H1 (cell line): ENCODE data around the gene MEMO1. TPM values are rescaled to one million over a fixed set of nuclear protein-coding genes. Genes with fewer than 3 reads are reported as not detected.

Experiments used
- CTCF ChIA-PET: fragments of 300-600 bp; sonication (Branson Sonifier 250); formaldehyde crosslinking; loops from one replicate; lab custom pipeline; 2021; ENCODE audit not compliant: partially characterized antibody; lab: Charles Lee
- POLR2A ChIA-PET: fragments of 300-600 bp; sonication (Branson Sonifier 250); formaldehyde crosslinking; loops from one replicate; lab custom pipeline; 2021; ENCODE audit warnings: inconsistent platforms; ENCODE audit not compliant: partially characterized antibody; lab: Charles Lee
- DNase-seq, 2 experiments: peaks; one replicate each; pipeline versions ENCODE4 v3.0.0 to v3.0.0-alpha.2; 2010 to 2022; ENCODE audit warnings: low spot score in 2 of 2, low read depth in 1 of 2, mixed read lengths in 1 of 2
- FAIRE-seq: peaks from 2 replicates; lab custom pipeline; 2011; peaks lifted over from hg19 to GRCh38; lab: Jason Lieb, UNC
- H2AFZ ChIP-seq: 2 replicates; pipeline ENCODE4 v1.8.1; 2012; ENCODE audit warnings: low read length, inconsistent platforms
- H2AK5ac ChIP-seq: 2 replicates; pipeline ENCODE4 v1.6.1; 2013; ENCODE audit warnings: low read depth, low read length
- H2BK120ac ChIP-seq: replicated peaks from 2 replicates; pipeline ENCODE3; 2013; ENCODE audit warnings: low read depth, low read length, inconsistent platforms
- H2BK12ac ChIP-seq: 2 replicates; pipeline ENCODE4 v1.6.1; 2013; ENCODE audit warnings: low read depth, low read length
- H2BK15ac ChIP-seq: 2 replicates; pipeline ENCODE4 v1.6.1; 2013; ENCODE audit warnings: low read length
- H2BK20ac ChIP-seq: 2 replicates; pipeline ENCODE4 v1.6.1; 2013; ENCODE audit warnings: low read length
- H2BK5ac ChIP-seq: 2 replicates; pipeline ENCODE4 v1.6.1; 2013; ENCODE audit warnings: low read depth, low read length
- H3K14ac ChIP-seq: 2 replicates; pipeline ENCODE4 v1.6.1; 2013; ENCODE audit warnings: inconsistent platforms; ENCODE audit not compliant: insufficient read length
- H3K18ac ChIP-seq: 2 replicates; pipeline ENCODE4 v1.6.1; 2013; ENCODE audit warnings: low read length; ENCODE audit errors: extremely low read depth
- H3K23ac ChIP-seq: 2 replicates; pipeline ENCODE4 v1.6.1; 2013; ENCODE audit warnings: inconsistent platforms; ENCODE audit not compliant: insufficient read length
- H3K23me2 ChIP-seq: 2 replicates; pipeline ENCODE4 v1.6.1; 2013; ENCODE audit warnings: low read depth, low read length
- H3K27ac ChIP-seq: 2 replicates; pipeline ENCODE4 v1.6.1; 2011; ENCODE audit warnings: low read depth, low read length, inconsistent platforms
- H3K27me3 ChIP-seq, 4 experiments: replicated peaks in 1 of 4; 1 replicate in 1 of 4; 2 replicates in 3 of 4; pipeline versions ENCODE4 v1.6.1 to v1.8.1; 2011 to 2013; ENCODE audit warnings: low read length in 3 of 4, mild to moderate bottlenecking in 3 of 4, inconsistent platforms in 2 of 4, mixed read lengths in 2 of 4, moderate library complexity in 1 of 4; ENCODE audit not compliant: control insufficient read depth in 3 of 4, insufficient read depth in 3 of 4; ENCODE audit errors: extremely low read depth in 1 of 4
- H3K36me3 ChIP-seq, 4 experiments: 2 replicates each; pipeline versions ENCODE4 v1.6.1 to v1.8.1; 2011 to 2013; ENCODE audit warnings: mild to moderate bottlenecking in 4 of 4, low read length in 3 of 4, moderate library complexity in 2 of 4, control low read depth in 1 of 4, inconsistent platforms in 1 of 4; ENCODE audit not compliant: insufficient read depth in 4 of 4, control insufficient read depth in 2 of 4
- H3K4ac ChIP-seq: replicated peaks from 2 replicates; pipeline ENCODE3; 2013; ENCODE audit warnings: low read length, low read depth, mixed read lengths, inconsistent platforms; ENCODE audit not compliant: insufficient read length
- H3K4me1 ChIP-seq, 4 experiments: replicated peaks in 1 of 4; 1 replicate in 1 of 4; 2 replicates in 3 of 4; pipeline versions ENCODE4 v1.6.1 to v1.8.1; 2011 to 2013; ENCODE audit warnings: low read length in 3 of 4, inconsistent platforms in 2 of 4, mixed read lengths in 1 of 4; ENCODE audit not compliant: insufficient read depth in 4 of 4, control insufficient read depth in 3 of 4
- H3K4me2 ChIP-seq, 2 experiments: 2 replicates each; pipeline versions ENCODE4 v1.6.1 to v1.8.1; 2011 to 2013; ENCODE audit warnings: low read depth in 2 of 2, low read length in 2 of 2, control low read depth in 1 of 2, inconsistent platforms in 1 of 2, mild to moderate bottlenecking in 1 of 2; ENCODE audit not compliant: insufficient read depth in 1 of 2
- H3K4me3 ChIP-seq, 4 experiments: fragments of 200-600, 300-600 bp in 1 of 4; sonication (generic), shearing (Covaris generic), sonication (Bioruptor Twin) in 1 of 4; 2 replicates each; pipeline versions ENCODE4 v1.5.1 to v1.8.1; 2011 to 2016; ENCODE audit warnings: low read length in 4 of 4, low read depth in 3 of 4, control low read depth in 2 of 4, inconsistent platforms in 2 of 4, mild to moderate bottlenecking in 2 of 4, mixed read lengths in 1 of 4, moderate library complexity in 1 of 4; ENCODE audit not compliant: insufficient read depth in 2 of 4; ENCODE audit errors: extremely low read depth in 1 of 4
- H3K56ac ChIP-seq: replicated peaks from 2 replicates; pipeline ENCODE3; 2013; ENCODE audit warnings: low read depth, mild to moderate bottlenecking, mixed read lengths, low read length, inconsistent platforms; ENCODE audit not compliant: insufficient read length
- H3K79me1 ChIP-seq: 2 replicates; pipeline ENCODE4 v1.6.1; 2013; ENCODE audit warnings: low read depth, low read length, control low read depth
- H3K79me2 ChIP-seq, 2 experiments: 2 replicates each; pipeline versions ENCODE4 v1.6.1 to v1.8.1; 2012 to 2013; ENCODE audit warnings: low read length in 2 of 2, mild to moderate bottlenecking in 2 of 2, inconsistent platforms in 1 of 2; ENCODE audit not compliant: insufficient read depth in 2 of 2, control insufficient read depth in 1 of 2
- H3K9ac ChIP-seq, 4 experiments: replicated peaks in 1 of 4; 1 replicate in 1 of 4; 2 replicates in 3 of 4; pipeline versions ENCODE4 v1.6.1 to v1.8.1; 2011 to 2013; ENCODE audit warnings: low read depth in 3 of 4, low read length in 3 of 4, control low read depth in 2 of 4, mild to moderate bottlenecking in 2 of 4, moderate library complexity in 2 of 4, inconsistent platforms in 1 of 4; ENCODE audit errors: extremely low read depth in 1 of 4
- H3K9me3 ChIP-seq, 2 experiments: 2 replicates each; pipeline versions ENCODE4 v1.6.1 to v1.8.1; 2012 to 2013; ENCODE audit warnings: mild to moderate bottlenecking in 2 of 2, moderate library complexity in 2 of 2, control low read depth in 1 of 2, inconsistent platforms in 1 of 2, low read depth in 1 of 2, low read length in 1 of 2, mixed read lengths in 1 of 2; ENCODE audit not compliant: insufficient read depth in 2 of 2
- H4K20me1 ChIP-seq, 2 experiments: replicated peaks in 1 of 2; 2 replicates each; pipeline versions ENCODE3 to v1.8.1; 2011 to 2013; ENCODE audit warnings: inconsistent platforms in 2 of 2, low read length in 2 of 2, mild to moderate bottlenecking in 1 of 2; ENCODE audit not compliant: insufficient read depth in 2 of 2, control insufficient read depth in 1 of 2
- H4K5ac ChIP-seq: 2 replicates; pipeline ENCODE4 v1.6.1; 2013; ENCODE audit warnings: low read length, low read depth, mixed read lengths, inconsistent platforms; ENCODE audit not compliant: insufficient read length
- H4K8ac ChIP-seq: 2 replicates; pipeline ENCODE4 v1.8.0; 2013; ENCODE audit warnings: mild to moderate bottlenecking, moderate library complexity, low read length, inconsistent platforms; ENCODE audit not compliant: insufficient read depth; ENCODE audit errors: extremely low read depth
- H4K91ac ChIP-seq: replicated peaks from 2 replicates; pipeline ENCODE3; 2013; ENCODE audit warnings: low read length, mixed read lengths, inconsistent platforms; ENCODE audit not compliant: insufficient read length
- CEBPB ChIP-seq: IDR thresholded peaks from 2 replicates; pipeline ENCODE4 v1.6.1; 2012; ENCODE audit warnings: low read depth, low read length
- POLR2A ChIP-seq, 2 experiments: IDR thresholded peaks; 1 replicate in 1 of 2; 2 replicates in 1 of 2; pipeline ENCODE4 v1.6.1; 2011; ENCODE audit warnings: low read depth in 2 of 2, low read length in 2 of 2, mild to moderate bottlenecking in 2 of 2; ENCODE audit errors: control extremely low read depth in 1 of 2
- RNF2 ChIP-seq: fragments of 200-900, 300-1000 bp; sonication (generic); IDR thresholded peaks from 2 replicates; pipeline ENCODE4 v1.7.1; 2016; ENCODE audit warnings: borderline replicate concordance, low read depth, mild to moderate bottlenecking, antibody characterized with exemption, low read length; ENCODE audit not compliant: poor library complexity, severe bottlenecking; ENCODE audit errors: missing control alignments
- WGBS, 2 experiments: shearing (Covaris generic) in 1 of 2; methylation state at CpG; one replicate each; pipeline versions ENCODE4 v1.1.6 to v1.1.7; 2013 to 2015; ENCODE audit warnings: low lambda C conversion rate in 2 of 2, mixed read lengths in 2 of 2, inconsistent platforms in 1 of 2, low coverage in 1 of 2, missing lambda C conversion rate in 1 of 2; ENCODE audit not compliant: insufficient replicate concordance in 2 of 2, insufficient coverage in 1 of 2, insufficient read length in 1 of 2; ENCODE audit errors: extremely low coverage in 1 of 2, missing lambda C conversion rate in 1 of 2; 5-methylcytosine and 5-hydroxymethylcytosine counted together
- polyA plus RNA-seq, 7 experiments: library from polyadenylated mRNA; depleted of rRNA in 3 of 7; stranded (reverse) in 5 of 7; unstranded in 2 of 7; fragments of >200 nt in 5 of 7; fragments of 200-250 nt in 2 of 7; gene quantifications; 1 replicate in 5 of 7; 2 replicates in 1 of 7; 4 replicates in 1 of 7; pipeline versions ENCODE4 v1.2.1 to v1.2.3, GENCODE V29; 2011 to 2013; ENCODE audit warnings: missing spikeins in 2 of 7, mixed read lengths in 2 of 7
- total RNA-seq: library from RNA; stranded (reverse); fragmentation: NEBNext Ultra II Directional; extraction: Animal tissue kit (Norgen Biotek cat#: 25700); gene quantifications from 2 replicates; pipeline ENCODE4 v1.2.1, GENCODE V29; 2021

The MEMO1 gene
- total and polyA plus RNA-seq, 2 of the 8 experiments (the other 6 are each of a cell fraction or from before 2014, with no cell fraction given) = 26.9 to 54.7 TPM

DNA sequence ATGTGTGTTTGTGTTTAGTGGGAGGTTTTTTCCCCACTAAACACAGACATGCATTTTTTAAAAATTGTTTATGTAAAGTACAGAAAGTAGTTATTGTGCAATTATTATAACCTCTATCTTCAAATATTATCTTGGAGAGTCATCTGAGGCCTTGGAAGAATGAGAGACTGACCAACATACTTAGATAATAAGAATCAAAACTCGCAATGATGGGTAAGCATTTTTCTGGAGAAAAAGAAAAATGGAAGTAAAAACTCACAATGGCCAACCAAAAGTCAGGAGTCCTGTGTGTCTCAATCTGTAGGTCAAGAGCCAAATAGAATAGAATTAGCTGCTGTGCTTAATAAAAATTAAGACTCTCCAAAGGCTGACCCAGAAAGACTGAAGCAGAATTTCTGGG lies 43.0 kb downstream of the MEMO1 start:
- no peak overlapping the region for H3K9ac ChIP-seq
- no peak overlapping the region for H3K4me3 ChIP-seq
- no peak overlapping the region for H2AK5ac ChIP-seq
- H3K27ac ChIP-seq = no peak overlapping the region
- no peak overlapping the region for H2BK20ac ChIP-seq
- no peak overlapping the region for H2BK120ac ChIP-seq
- H2AFZ ChIP-seq = no peak overlapping the region
- no peak for DNase-seq
- no peaks in the 10 kb centered on the region for H3K9me3 ChIP-seq
- no peak overlapping the region for H4K91ac ChIP-seq
- no peak for TF ChIP-seq POLR2A (IDR thresholded peaks at IDR 0.05; ENCODE audit: control extremely low read depth in 1 of 2, low read depth in 2 of 2, low read length in 2 of 2)
- TF ChIP-seq CEBPB = no peak
- TF ChIP-seq RNF2 = no peak
- H2BK15ac ChIP-seq = no peak overlapping the region
- no peaks in the 10 kb centered on the region for H3K4me1 ChIP-seq
- no peaks in the 10 kb centered on the region for H3K27me3 ChIP-seq
- H3K23me2 ChIP-seq = no peaks in the 10 kb centered on the region
- no peak overlapping the region for H2BK12ac ChIP-seq
- H3K79me1 ChIP-seq = no peaks in the 10 kb centered on the region; the same call in 1 of the 2 replicates
- FAIRE-seq = no peak
- CTCF ChIA-PET = no interaction called here
- no peaks in the 10 kb centered on the region for H3K36me3 ChIP-seq
- 88% methylated on average over 1 of the region's 1 CpG; no CpG with 5 or more reads in 1 of the 2 experiments for WGBS, 2 experiments
- POLR2A ChIA-PET = no interaction called here
- H3K23ac ChIP-seq = no peak overlapping the region
- H4K5ac ChIP-seq = no peak overlapping the region
- no peak overlapping the region for H3K4me2 ChIP-seq
- H3K79me2 ChIP-seq = peaks cover 0 to 32% of the 10 kb centered on the region in 2 experiments; a peak in 2 of 4 replicates
- no peak overlapping the region for H3K4ac ChIP-seq
- no peaks in the 10 kb centered on the region for H4K20me1 ChIP-seq
- no peak overlapping the region for H3K56ac ChIP-seq
- no peak overlapping the region for H3K14ac ChIP-seq
- no peak overlapping the region for H4K8ac ChIP-seq
- no peak overlapping the region for H3K18ac ChIP-seq
- H2BK5ac ChIP-seq = no peak overlapping the region
